ENCODE results near the gene OR51E2. TPM values are rescaled to one million over a fixed set of nuclear protein-coding genes. Genes with fewer than 3 reads are reported as not detected.

OR51E2 gene
- total RNA-seq, 1 donor = 0.43 TPM

GRCh38 chr11:4704054-4704789 lies 6.6 kb upstream of the OR51E2 start, which contains the start of gene MMP26:
TSS of gene MMP26 (plus strand) at chr11:4704784.
- DNase-seq (ENCODE audit: low read depth) = no peak
- no peak within 1 kb of the TSS for H3K4me3 ChIP-seq (ENCODE audit: low read depth, low read length)
- TF ChIP-seq CTCF (IDR thresholded peaks at IDR 0.05; ENCODE audit: insufficient read depth, low read depth, low read length) = no peak

- no peak overlapping the region for H3K4me3 ChIP-seq (ENCODE audit: low read depth, low read length)
- no peak for TF ChIP-seq CTCF (IDR thresholded peaks at IDR 0.05; ENCODE audit: insufficient read depth, low read depth, low read length)
- DNase-seq (ENCODE audit: low read depth) = no peak
Observed at GRCh38 chr11:4700436-4700820, 2.8 kb upstream of the OR51E2 start.

- TF ChIP-seq CTCF (IDR thresholded peaks at IDR 0.05; ENCODE audit: insufficient read depth, low read depth, low read length) = no peak
- no peak overlapping the region for H3K4me3 ChIP-seq (ENCODE audit: low read depth, low read length)
- no peak for DNase-seq (ENCODE audit: low read depth)
Observed at GRCh38 chr11:4699697-4700435, 2.2 kb upstream of the OR51E2 start.

GRCh38 chr11:4695442-4695841 lies 2.2 kb downstream of the OR51E2 start:
- H3K4me3 ChIP-seq (ENCODE audit: low read depth, low read length) = no peak overlapping the region
- no peak for DNase-seq (ENCODE audit: low read depth)
- TF ChIP-seq CTCF (IDR thresholded peaks at IDR 0.05; ENCODE audit: insufficient read depth, low read depth, low read length) = no peak

GRCh38 chr11:4684631-4685285 lies 12.9 kb downstream of the OR51E2 start:
- no peak for TF ChIP-seq CTCF (IDR thresholded peaks at IDR 0.05; ENCODE audit: insufficient read depth, low read depth, low read length)

GRCh38 chr11:4682623-4683419 lies 14.8 kb downstream of the OR51E2 start:
- DNase-seq (ENCODE audit: low read depth) = no peak
- no peak overlapping the region for H3K4me3 ChIP-seq (ENCODE audit: low read depth, low read length)
- no peak for TF ChIP-seq CTCF (IDR thresholded peaks at IDR 0.05; ENCODE audit: insufficient read depth, low read depth, low read length)

More at GRCh38 chr11:4684631-4685285, 12.9 kb downstream of the OR51E2 start:
- H3K4me3 ChIP-seq (ENCODE audit: low read depth, low read length) = no peak overlapping the region
- DNase-seq (ENCODE audit: low read depth) = no peak
